Memory B cell (primary cell): ENCODE results near the gene CASP12.

Experiments
- ATAC-seq: fragments of 150-1000 bp; cut with Tn5 transposase; 2 replicates; pipeline ENCODE4 v1.10.0; 2021; ENCODE audit warnings: low read depth, mild to moderate bottlenecking, moderate library complexity
- DNase-seq, 2 donors: peaks; one replicate each; pipeline ENCODE4 v3.0.0; 2022; ENCODE audit warnings: low spot score in 2 of 2
- H3K27ac Mint-ChIP-seq: one replicate; pipeline ENCODE4 v1.8.0; 2022; ENCODE audit warnings: mild to moderate bottlenecking, moderate library complexity, mixed read lengths
- H3K27me3 Mint-ChIP-seq: one replicate; pipeline ENCODE4 v1.8.0; 2022; ENCODE audit warnings: mixed read lengths
- H3K36me3 Mint-ChIP-seq: one replicate; pipeline ENCODE4 v1.8.0; 2022; ENCODE audit warnings: mild to moderate bottlenecking, mixed read lengths
- H3K4me1 Mint-ChIP-seq: one replicate; pipeline ENCODE4 v1.8.0; 2022; ENCODE audit warnings: mixed read lengths
- H3K4me3 Mint-ChIP-seq: one replicate; pipeline ENCODE4 v1.8.0; 2022; ENCODE audit warnings: mild to moderate bottlenecking, moderate library complexity, mixed read lengths
- H3K9me3 Mint-ChIP-seq: one replicate; pipeline ENCODE4 v1.8.0; 2022; ENCODE audit warnings: mixed read lengths

Gene CASP12

DNA sequence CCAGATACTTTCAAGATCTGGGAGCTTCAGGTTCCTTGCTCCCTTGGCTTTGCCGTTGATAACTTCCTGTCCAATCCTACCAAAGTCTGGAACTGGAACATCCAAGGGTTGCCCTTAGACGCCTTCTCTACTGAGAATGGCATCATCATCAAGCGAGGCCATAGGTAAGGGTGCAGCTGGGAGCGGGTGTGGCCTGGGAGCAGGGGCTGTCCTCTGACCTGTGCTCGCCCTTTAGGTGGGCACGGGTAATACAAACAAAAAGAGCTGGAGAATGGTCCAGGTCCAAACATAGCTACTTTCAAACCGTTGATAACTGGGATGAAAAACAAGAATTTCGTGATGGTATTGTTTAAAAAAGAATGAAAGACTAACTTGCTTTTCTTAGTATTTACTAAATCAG lies 25.0 kb downstream of the CASP12 start:
- no peak for ATAC-seq
- peaks cover 27% of the 10 kb centered on the region for H3K4me1 Mint-ChIP-seq
- no peaks in the 10 kb centered on the region for H3K27me3 Mint-ChIP-seq
- no peak overlapping the region for H3K4me3 Mint-ChIP-seq
- no peaks in the 10 kb centered on the region for H3K36me3 Mint-ChIP-seq
- no peak for DNase-seq
- H3K27ac Mint-ChIP-seq, result no peak overlapping the region
- no peaks in the 10 kb centered on the region for H3K9me3 Mint-ChIP-seq

DNA sequence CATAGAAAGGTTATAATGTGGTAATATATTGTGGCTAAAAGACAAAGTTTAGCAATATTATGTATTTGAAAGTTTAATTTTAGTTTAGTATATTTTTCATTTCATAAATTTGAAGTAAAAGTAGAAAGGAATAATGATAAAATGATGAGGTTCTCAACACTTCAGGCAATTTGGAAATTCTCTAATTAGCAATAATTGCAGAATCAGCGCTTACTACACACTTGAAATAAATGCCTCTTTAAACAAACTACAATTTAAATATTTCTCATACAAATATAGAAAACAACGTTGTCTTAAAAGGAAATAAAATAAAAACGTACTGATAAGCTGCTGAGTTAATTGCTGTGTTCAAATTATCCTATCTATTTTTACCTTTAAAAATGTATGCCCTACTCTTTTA lies 25.9 kb downstream of the CASP12 start:
- Mint-ChIP-seq H3K4me1 (peaks cover 23% of the 10 kb centered on the region), H3K27me3 (no peaks in the 10 kb centered on the region), H3K36me3 (no peaks in the 10 kb centered on the region), H3K27ac (no peak overlapping the region), H3K4me3 (no peak overlapping the region), H3K9me3 (no peaks in the 10 kb centered on the region)
- DNase-seq, result no peak
- ATAC-seq, result no peak

DNA sequence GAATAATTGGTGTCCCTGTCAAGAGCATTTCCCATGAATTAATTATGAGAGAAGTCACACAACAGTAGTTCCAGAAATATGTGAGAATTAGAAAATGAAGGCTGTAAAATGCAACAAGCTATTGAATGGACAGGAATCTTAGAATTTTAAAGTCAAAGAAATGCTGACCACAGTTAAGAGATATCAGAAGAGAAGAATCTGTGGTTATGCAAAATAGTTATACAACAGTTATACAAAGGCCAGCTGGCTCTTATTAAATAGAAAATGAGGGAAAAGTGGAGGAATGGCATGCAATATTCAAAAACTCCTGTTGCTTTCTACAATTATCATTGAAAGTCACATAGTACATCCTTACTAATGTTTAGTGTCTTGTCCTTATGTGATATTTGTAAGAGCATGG lies 27.4 kb downstream of the CASP12 start:
- no peaks in the 10 kb centered on the region for H3K36me3 Mint-ChIP-seq
- H3K27me3 Mint-ChIP-seq, result no peaks in the 10 kb centered on the region
- DNase-seq (no peak), ATAC-seq (no peak)
- H3K4me3 Mint-ChIP-seq, result no peak overlapping the region
- H3K9me3 Mint-ChIP-seq, result peaks cover 1% of the 10 kb centered on the region
- H3K4me1 Mint-ChIP-seq, result peaks cover 10% of the 10 kb centered on the region
- H3K27ac Mint-ChIP-seq, result no peak overlapping the region

DNA sequence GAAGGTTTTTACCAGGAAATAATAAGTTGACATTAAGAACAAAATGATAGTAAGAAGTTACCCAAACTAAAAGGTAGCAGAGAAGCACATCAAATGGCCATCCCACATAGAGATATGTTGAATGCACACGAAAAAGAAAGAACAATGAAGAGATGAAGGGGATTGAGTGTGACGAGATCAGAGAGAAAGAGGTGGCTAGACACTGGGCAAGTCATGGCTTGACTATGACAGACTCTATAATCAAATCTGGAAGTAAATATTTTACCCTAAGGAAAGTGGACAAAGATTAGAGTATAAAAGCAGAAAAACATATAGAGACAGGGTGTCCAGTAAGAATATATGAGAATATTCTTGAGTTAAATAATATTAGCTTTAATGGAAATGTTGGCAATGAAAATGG lies 31.4 kb downstream of the CASP12 start:
- DNase-seq, result no peak
- Mint-ChIP-seq H3K36me3 (peaks cover 3% of the 10 kb centered on the region), H3K4me3 (no peak overlapping the region), H3K9me3 (peaks cover 10% of the 10 kb centered on the region), H3K4me1 (peaks cover 8% of the 10 kb centered on the region), H3K27ac (no peak overlapping the region), H3K27me3 (no peaks in the 10 kb centered on the region)
- ATAC-seq, result no peak

DNA sequence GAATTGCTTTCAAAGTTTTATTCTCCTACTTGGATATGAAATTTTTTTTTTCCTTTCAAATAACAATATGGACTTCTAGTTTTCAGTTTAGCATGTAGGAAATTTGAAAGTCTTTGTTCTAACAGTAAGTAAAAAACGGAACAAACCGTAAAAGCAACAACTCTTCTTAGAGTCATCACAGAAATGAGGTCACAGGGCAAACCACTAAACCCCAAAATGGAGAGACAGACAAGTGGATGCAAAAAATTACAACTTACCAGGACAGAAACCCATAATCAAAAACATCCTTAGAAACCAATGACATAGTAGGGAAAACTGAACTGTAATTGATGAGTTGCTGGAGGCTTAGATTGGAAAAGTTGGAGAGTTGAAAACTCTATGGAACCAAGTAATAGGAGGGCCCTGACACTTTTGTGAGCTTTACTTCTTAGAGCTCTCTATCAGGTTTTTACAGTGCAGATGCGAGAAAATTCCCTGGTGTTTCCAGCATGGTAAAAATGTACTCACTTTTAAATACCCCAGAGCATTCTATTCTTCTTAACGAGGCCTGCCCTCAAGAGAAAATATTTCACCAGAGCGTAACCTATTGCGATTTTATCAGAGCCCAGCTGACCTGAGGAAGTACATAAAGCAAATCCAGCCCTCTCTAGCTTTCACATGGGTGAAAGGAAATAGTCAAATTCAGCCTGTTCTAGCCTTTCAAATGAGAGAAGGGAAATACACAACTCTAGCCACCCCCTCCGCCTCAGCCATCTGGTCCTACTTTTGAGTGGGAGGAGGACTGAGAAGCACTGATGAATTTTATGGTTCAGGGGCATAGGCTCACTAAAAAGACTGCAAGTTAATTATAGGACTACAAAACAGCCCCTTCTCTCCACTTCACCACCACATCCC lies 39.1 kb downstream of the CASP12 start:
- H3K36me3 Mint-ChIP-seq, result no peaks in the 10 kb centered on the region
- peak overlapping the region; percentile 96 for H3K27ac Mint-ChIP-seq
- no peaks in the 10 kb centered on the region for H3K27me3 Mint-ChIP-seq
- H3K9me3 Mint-ChIP-seq, result no peaks in the 10 kb centered on the region
- H3K4me3 Mint-ChIP-seq, result peak overlapping the region; percentile 61
- DNase-seq (peak in 1 of 2 donors; percentile 26), ATAC-seq (peak; percentile 92)
- peaks cover 22% of the 10 kb centered on the region for H3K4me1 Mint-ChIP-seq

DNA sequence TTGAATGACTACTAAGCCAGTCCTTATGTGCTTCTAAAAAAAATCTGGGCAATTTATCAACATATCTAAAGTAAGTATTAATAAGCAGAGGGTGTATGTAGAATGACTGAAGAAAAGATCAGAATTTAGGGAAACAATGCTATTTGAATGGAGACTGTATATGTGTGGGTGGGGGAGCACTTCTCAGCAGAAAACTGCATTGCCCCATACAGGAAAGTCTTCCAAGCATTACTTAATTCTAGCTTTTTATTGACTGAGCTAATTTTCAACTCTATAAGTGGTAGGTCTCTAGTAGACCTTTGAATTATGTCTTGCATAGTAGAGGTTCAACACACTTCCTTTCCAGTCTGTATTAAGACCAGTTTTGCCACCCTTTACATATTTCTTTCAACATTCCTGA lies 41.7 kb downstream of the CASP12 start:
- peaks cover 22% of the 10 kb centered on the region for H3K4me1 Mint-ChIP-seq
- no peaks in the 10 kb centered on the region for H3K27me3 Mint-ChIP-seq
- DNase-seq (no peak), ATAC-seq (no peak)
- H3K27ac Mint-ChIP-seq, result no peak overlapping the region
- H3K36me3 Mint-ChIP-seq, result no peaks in the 10 kb centered on the region
- no peak overlapping the region for H3K4me3 Mint-ChIP-seq
- H3K9me3 Mint-ChIP-seq, result no peaks in the 10 kb centered on the region

DNA sequence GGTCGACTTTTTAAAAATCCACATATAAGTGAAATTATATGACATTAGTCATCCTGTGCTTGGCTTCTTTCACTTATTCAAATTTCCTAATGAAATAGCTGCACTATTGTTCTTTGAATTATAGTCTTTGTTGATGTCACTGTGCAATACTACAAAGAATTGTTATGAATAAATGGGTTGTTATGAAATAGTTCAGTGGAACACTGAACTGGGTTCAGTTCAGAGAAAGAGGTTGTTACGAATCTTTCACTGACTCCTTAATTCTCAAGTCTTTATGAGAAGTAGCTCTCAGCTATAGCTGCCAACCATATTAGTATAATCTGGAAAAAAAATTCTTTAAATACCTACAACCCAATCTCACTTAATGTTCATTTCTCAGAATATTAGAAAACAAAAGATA lies 42.3 kb downstream of the CASP12 start:
- no peak for ATAC-seq
- DNase-seq, result no peak
- H3K9me3 Mint-ChIP-seq, result no peaks in the 10 kb centered on the region
- no peaks in the 10 kb centered on the region for H3K27me3 Mint-ChIP-seq
- H3K4me1 Mint-ChIP-seq, result peaks cover 22% of the 10 kb centered on the region
- H3K36me3 Mint-ChIP-seq, result no peaks in the 10 kb centered on the region
- H3K27ac Mint-ChIP-seq, result no peak overlapping the region
- no peak overlapping the region for H3K4me3 Mint-ChIP-seq

DNA sequence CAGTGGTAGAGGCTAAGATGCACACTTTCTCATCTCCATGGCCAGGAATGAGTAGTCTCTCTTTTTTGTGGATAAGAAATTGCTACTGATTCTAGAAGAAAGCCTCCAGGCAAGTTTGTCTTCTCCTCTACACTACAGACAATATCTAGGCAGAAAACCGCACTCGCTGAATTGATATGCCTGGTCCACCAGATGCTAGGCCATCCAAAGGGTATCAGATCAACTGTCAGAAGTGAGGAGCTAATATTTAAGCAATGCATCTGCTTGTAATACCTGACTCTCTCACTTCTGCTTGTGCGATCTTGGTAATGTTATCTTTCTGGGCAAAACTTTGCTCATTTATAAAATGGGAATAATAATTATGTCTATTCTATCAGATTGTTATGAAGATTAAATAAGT lies 45.0 kb downstream of the CASP12 start:
- Mint-ChIP-seq H3K27me3 (no peaks in the 10 kb centered on the region), H3K4me3 (no peak overlapping the region), H3K9me3 (no peaks in the 10 kb centered on the region)

DNA sequence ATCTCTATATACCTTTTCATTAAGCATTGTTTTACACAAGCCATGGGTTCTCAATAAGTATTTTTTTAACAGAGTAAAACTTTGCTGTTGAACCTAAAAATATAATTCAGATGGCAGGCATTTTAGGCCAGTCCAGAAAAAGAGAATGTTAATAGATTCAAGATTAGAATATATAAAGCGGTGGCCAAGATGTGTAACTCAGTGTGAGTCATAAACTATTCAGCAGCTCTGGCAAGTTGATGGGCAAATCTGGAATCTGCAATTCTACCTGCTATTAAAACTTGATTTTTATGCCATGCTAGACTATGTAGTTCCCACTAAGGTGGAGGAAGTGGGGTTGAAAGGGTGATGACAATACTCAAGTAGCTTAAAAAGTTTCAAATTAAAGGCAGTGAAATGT lies 45.4 kb downstream of the CASP12 start:
- no peaks in the 10 kb centered on the region for H3K36me3 Mint-ChIP-seq
- H3K4me3 Mint-ChIP-seq, result no peak overlapping the region
- ATAC-seq (no peak), DNase-seq (no peak)
- no peaks in the 10 kb centered on the region for H3K9me3 Mint-ChIP-seq
- H3K4me1 Mint-ChIP-seq, result peaks cover 3% of the 10 kb centered on the region
- H3K27ac Mint-ChIP-seq, result no peak overlapping the region
- no peaks in the 10 kb centered on the region for H3K27me3 Mint-ChIP-seq

More for the DNA sequence above, 45.0 kb downstream of the CASP12 start:
- H3K4me1 Mint-ChIP-seq, result peaks cover 6% of the 10 kb centered on the region
- DNase-seq (no peak), ATAC-seq (no peak)
- H3K27ac Mint-ChIP-seq, result no peak overlapping the region
- no peaks in the 10 kb centered on the region for H3K36me3 Mint-ChIP-seq

DNA sequence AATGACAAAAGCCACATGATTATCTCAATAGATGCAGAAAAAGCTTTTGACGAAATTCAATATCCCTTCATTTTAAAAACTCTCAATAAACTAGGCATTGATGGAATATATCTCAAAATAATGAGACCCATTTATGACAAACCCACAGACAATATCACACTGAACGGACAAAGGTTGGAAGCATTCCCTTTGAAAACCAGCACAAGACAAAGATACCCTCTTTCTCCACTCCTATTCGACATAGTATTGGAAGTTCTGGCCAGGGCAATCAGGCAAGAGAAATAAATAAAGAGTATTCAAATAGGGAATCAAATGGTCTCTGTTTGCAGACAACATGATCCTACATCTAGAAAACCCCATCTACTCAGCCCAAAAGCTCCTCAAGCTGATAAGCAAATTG lies 52.0 kb downstream of the CASP12 start:
- no peak for ATAC-seq
- no peaks in the 10 kb centered on the region for H3K36me3 Mint-ChIP-seq
- H3K4me1 Mint-ChIP-seq, result peaks cover 5% of the 10 kb centered on the region
- no peak overlapping the region for H3K27ac Mint-ChIP-seq
- H3K27me3 Mint-ChIP-seq, result no peaks in the 10 kb centered on the region
- no peak overlapping the region for H3K4me3 Mint-ChIP-seq
- DNase-seq, result no peak
- peaks cover 2% of the 10 kb centered on the region for H3K9me3 Mint-ChIP-seq

DNA sequence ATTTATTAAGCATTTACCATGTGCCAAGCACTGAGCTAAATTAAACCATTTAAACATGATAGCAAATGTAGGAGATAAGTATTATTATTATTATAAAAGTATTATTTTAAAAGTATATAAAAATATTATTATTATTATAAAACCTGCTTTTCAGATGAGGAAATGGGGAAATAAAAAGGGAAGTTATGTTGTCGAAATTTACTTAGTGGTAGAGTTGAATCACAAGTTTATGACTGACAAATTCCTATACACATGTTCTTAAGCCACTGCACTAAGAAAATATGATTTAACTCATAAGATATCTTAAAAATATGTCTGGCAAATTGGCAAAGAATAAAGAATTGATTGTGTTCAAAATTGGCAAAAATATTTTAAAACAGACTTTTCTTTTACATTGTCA lies 53.8 kb downstream of the CASP12 start:
- H3K36me3 Mint-ChIP-seq, result no peaks in the 10 kb centered on the region
- H3K27ac Mint-ChIP-seq, result no peak overlapping the region
- ATAC-seq, result no peak
- peaks cover 6% of the 10 kb centered on the region for H3K9me3 Mint-ChIP-seq
- H3K27me3 Mint-ChIP-seq, result no peaks in the 10 kb centered on the region
- H3K4me3 Mint-ChIP-seq, result no peak overlapping the region
- peaks cover 5% of the 10 kb centered on the region for H3K4me1 Mint-ChIP-seq
- no peak for DNase-seq

DNA sequence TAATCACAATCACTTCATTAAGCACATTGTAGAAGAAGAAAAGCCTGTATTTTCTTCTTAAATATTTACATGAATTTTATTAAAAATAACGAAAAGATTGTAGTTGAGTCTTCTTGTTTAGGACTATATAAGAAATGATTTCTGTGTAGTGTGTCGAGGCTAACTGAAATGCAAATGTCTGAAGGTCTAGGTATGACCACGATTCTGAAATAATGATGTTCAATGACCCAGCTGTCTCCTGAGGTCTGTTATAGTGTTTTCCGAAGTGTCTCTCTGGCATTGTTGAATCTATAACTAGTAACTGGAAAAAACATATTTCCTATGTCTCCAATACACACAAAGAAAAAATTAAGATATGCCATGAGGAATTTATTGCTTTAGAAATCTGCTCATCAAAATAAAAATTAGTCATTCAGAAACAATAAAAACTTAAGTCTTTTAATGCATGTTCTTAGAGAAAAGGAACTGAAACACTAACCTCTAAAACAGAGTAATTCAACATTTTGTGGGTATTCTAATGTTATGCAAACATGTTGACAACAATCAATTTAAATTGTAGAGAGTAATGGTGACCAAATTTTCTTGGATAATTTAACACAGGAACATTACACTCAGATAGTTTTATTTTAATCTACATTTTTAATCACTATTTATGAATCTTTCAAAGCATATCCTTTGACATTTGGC lies 55.0 kb downstream of the CASP12 start:
- Mint-ChIP-seq H3K36me3 (no peaks in the 10 kb centered on the region), H3K4me3 (no peak overlapping the region), H3K4me1 (peaks cover 11% of the 10 kb centered on the region), H3K9me3 (peaks cover 9% of the 10 kb centered on the region), H3K27me3 (no peaks in the 10 kb centered on the region), H3K27ac (no peak overlapping the region)
- peak; percentile 37 for ATAC-seq
- DNase-seq, result no peak

DNA sequence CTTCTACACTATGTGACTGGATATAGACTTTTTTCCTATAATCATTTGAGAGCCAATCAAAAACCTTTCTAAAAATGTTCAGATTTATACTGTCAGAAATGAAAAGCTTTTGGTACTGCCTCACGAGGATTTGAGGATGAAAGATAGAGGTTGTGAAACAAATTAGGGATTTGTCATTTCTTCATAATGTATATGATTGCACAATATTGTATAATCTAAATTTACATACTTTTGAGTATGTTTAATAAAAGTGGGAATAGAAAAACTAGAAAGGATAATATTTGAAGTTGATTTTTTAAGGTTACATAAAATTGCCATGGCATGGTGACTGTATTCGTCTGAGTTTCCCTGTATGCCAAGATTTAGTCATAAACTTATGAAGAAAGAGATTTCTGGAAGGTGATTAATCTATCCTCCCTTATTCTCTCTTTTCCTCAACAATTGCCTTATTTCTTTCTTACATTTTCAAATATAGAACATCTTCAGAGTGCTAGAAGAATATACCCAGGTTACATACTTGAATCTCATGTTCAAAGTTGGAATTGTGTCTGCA lies 56.2 kb downstream of the CASP12 start:
- no peaks in the 10 kb centered on the region for H3K36me3 Mint-ChIP-seq
- no peak for ATAC-seq
- H3K4me3 Mint-ChIP-seq, result no peak overlapping the region
- H3K27ac Mint-ChIP-seq, result no peak overlapping the region
- H3K27me3 Mint-ChIP-seq, result no peaks in the 10 kb centered on the region
- peaks cover 18% of the 10 kb centered on the region for H3K4me1 Mint-ChIP-seq
- DNase-seq, result no peak
- peaks cover 6% of the 10 kb centered on the region for H3K9me3 Mint-ChIP-seq

DNA sequence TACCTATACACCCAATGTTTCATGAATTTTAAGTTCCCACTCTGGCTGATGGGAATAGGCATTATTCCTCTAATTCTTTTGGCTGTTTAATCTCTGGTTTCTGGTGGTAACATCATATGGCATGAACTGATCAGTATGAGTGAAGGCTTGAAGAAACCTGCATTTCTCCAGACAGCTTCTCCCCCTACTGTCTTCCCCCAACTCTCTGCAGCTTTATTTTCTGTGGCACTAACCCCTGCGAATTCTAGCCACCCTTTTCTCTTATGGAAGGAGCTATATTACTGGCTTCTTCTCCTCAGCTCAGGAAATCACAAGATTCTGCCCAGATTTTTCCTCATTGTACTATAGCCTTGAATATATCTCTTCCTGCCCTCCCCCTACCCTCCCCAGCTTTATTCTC lies 57.1 kb downstream of the CASP12 start:
- Mint-ChIP-seq H3K4me1 (peaks cover 16% of the 10 kb centered on the region), H3K9me3 (peaks cover 6% of the 10 kb centered on the region), H3K36me3 (no peaks in the 10 kb centered on the region), H3K4me3 (no peak overlapping the region), H3K27me3 (no peaks in the 10 kb centered on the region), H3K27ac (no peak overlapping the region)
- DNase-seq, result no peak
- no peak for ATAC-seq
